HG03521 (cell line): Measurements from ENCODE around the gene GAS2.

Experiments used
- ATAC-seq: cut with Tn5 transposase; IDR thresholded peaks from one replicate; pipeline ENCODE4 v1.9.1; 2021; ENCODE audit warnings: mild to moderate bottlenecking, moderate library complexity; ENCODE audit not compliant: unreplicated experiment

The GAS2 gene

DNA sequence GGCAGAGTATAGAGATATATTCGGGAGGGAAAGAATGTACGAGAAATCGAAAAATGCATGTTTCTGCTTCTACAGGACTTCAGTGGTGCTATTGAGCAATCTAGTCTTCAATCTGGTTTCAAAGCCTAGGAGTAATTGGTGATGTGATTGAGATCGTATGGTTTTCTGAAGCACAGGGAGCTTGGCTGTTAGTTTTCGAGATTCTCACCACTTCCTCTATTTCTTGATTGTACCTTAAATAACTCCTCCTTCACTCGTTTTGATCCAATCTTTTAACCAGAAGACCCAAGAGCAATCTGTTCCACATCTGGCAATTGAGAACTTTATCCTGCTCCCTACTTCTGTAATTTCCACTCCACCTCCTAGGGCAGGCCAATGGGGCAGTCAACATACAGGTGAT, 193.3 kb downstream of the GAS2 start:
- ATAC-seq = no peak

DNA sequence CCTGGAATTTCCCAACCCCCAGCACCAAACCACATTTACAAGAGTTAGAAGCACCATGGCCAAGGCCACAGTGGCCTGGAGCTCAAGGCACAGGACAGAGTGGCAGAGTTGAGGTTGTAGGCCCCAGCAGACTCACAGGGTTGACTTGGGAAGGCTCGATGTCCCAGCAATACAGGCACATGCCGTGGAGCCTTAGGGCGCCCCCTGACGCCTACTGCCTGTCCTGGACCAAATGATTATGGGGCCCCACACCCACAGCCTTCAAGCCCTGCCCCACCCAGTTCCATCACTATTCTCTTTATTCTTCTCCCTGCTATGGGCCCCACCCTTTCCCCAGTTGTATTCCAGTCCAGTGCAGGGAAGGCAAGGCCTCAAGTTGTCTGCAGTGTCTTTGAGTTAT, 193.8 kb downstream of the GAS2 start, which contains the start of gene CCDC179:
TSS of gene CCDC179 (minus strand) at position 234 of the 400 bp plus-strand sequence. CDS start at position 181, 53 bp downstream.
- no peak for ATAC-seq
